Activated naive CD4-positive, alpha-beta T cell treated with anti-CD3 and anti-CD28 coated beads for 36 hours (primary cell): ENCODE measurements around the gene EIF3A. TPM values are rescaled to one million over a fixed set of nuclear protein-coding genes. Genes with fewer than 3 reads are reported as not detected.

Experiments used
- CTCF ChIA-PET: fragments of 350-600 bp; sonication (Branson Sonifier 250); formaldehyde crosslinking; loops from one replicate; lab custom pipeline; 2021; ENCODE audit warnings: antibody characterized with exemption; lab: Charles Lee
- DNase-seq: peaks from one replicate; pipeline ENCODE4 v3.0.0-alpha.2; 2020
- H3K27ac Mint-ChIP-seq: one replicate; pipeline ENCODE4 v1.8.0; 2021; ENCODE audit warnings: mild to moderate bottlenecking, mixed read lengths
- H3K27me3 Mint-ChIP-seq: one replicate; pipeline ENCODE4 v1.8.0; 2021; ENCODE audit warnings: low read depth, mixed read lengths
- H3K36me3 Mint-ChIP-seq: one replicate; pipeline ENCODE4 v1.8.0; 2021; ENCODE audit warnings: low read depth, mixed read lengths
- H3K4me1 Mint-ChIP-seq: one replicate; pipeline ENCODE4 v1.8.0; 2021; ENCODE audit warnings: low read depth, mixed read lengths
- H3K4me3 Mint-ChIP-seq: one replicate; pipeline ENCODE4 v1.8.0; 2021; ENCODE audit warnings: mild to moderate bottlenecking, moderate library complexity, mixed read lengths
- H3K9me3 Mint-ChIP-seq: one replicate; pipeline ENCODE4 v1.8.0; 2021; ENCODE audit warnings: mixed read lengths
- intact Hi-C: fragments of 100-400 bp; cut with micrococcal nuclease; formaldehyde crosslinking; loops from one replicate; pipeline ENCODE4 v1.15.1; 2023
- total RNA-seq, 2 experiments: library from RNA; stranded (reverse); gene quantifications; one replicate each; pipeline ENCODE4 v1.2.3, GENCODE V29; 2021

The EIF3A gene
- total RNA-seq, 2 experiments from 2014 or later = 113 to 120 TPM

- no peaks in the 10 kb centered on the region for H3K9me3 Mint-ChIP-seq
- intact Hi-C loops = no loop called here
- DNase-seq = no peak
- no peaks in the 10 kb centered on the region for H3K27me3 Mint-ChIP-seq
- peaks cover 13% of the 10 kb centered on the region for H3K4me1 Mint-ChIP-seq
- CTCF ChIA-PET = interaction anchor here (0.6 kb wide), 1 partner anchor 13 kb away, joined by 4 read pairs; no protein-coding TSS in a partner anchor
- H3K27ac Mint-ChIP-seq = no peak overlapping the region
- no peak overlapping the region for H3K4me3 Mint-ChIP-seq
- peaks cover 67% of the 10 kb centered on the region for H3K36me3 Mint-ChIP-seq
Observed at GRCh38 chr10:119061926-119062325, 18.7 kb downstream of the EIF3A start.

- peaks cover 70% of the 10 kb centered on the region for H3K36me3 Mint-ChIP-seq
- peaks cover 13% of the 10 kb centered on the region for H3K4me1 Mint-ChIP-seq
- DNase-seq = no peak
- CTCF ChIA-PET = no interaction called here
- intact Hi-C loops = no loop called here
- no peaks in the 10 kb centered on the region for H3K9me3 Mint-ChIP-seq
- H3K27me3 Mint-ChIP-seq = no peaks in the 10 kb centered on the region
- H3K27ac Mint-ChIP-seq = no peak overlapping the region
- no peak overlapping the region for H3K4me3 Mint-ChIP-seq
Observed at GRCh38 chr10:119061352-119061751, 19.3 kb downstream of the EIF3A start.

DNA sequence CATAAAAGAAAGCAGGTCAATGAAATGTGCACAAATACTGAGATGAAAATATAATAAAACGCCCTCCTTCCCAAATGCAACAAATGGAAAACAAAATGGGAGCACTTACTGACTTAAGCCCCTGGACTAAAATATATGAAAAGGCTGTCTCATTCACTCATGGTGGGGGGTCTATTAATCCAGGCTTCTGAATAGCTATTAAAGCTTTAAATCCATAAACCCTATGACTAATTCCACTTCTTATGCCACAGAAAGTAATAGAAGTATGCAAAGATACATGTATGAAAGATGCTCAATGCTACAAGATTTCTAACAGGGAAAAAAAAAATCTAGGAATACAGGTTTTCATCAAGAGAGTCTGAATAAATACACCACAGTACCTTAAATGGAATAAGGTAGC lies 20.5 kb downstream of the EIF3A start:
- Mint-ChIP-seq H3K36me3 (peaks cover 69% of the 10 kb centered on the region), H3K27ac (no peak overlapping the region), H3K9me3 (no peaks in the 10 kb centered on the region), H3K4me3 (no peak overlapping the region), H3K4me1 (peaks cover 11% of the 10 kb centered on the region), H3K27me3 (no peaks in the 10 kb centered on the region)
- DNase-seq = no peak
- CTCF ChIA-PET = no interaction called here
- intact Hi-C loops = no loop called here

DNA sequence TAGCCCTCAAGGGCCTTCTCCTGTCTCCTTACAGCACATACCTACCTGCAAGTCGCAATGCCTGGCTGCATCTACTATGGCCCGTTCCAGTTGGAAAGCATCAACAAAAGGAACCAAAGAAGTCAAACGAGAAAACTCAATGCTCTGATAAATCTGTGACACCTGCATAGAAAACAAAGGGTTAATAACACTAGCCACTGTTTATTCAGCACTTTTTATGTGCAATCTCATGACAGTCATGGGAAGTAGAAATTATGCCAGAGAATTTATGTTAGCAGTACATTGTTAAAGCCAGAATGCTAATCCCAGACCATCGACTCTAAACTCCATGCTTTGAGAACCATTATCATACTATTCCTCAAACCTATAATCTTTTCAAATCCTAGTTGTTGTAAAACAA lies 21.1 kb downstream of the EIF3A start:
- no peak overlapping the region for H3K27ac Mint-ChIP-seq
- intact Hi-C loops = no loop called here

GRCh38 chr10:119058010-119058409 lies 22.6 kb downstream of the EIF3A start:
- Mint-ChIP-seq H3K36me3 (peaks cover 64% of the 10 kb centered on the region), H3K27me3 (no peaks in the 10 kb centered on the region), H3K4me3 (no peak overlapping the region), H3K9me3 (no peaks in the 10 kb centered on the region), H3K27ac (no peak overlapping the region), H3K4me1 (peaks cover 9% of the 10 kb centered on the region)
- CTCF ChIA-PET = no interaction called here
- DNase-seq = no peak
- intact Hi-C loops = no loop called here

More for the DNA sequence above, 21.1 kb downstream of the EIF3A start:
- CTCF ChIA-PET = no interaction called here
- H3K36me3 Mint-ChIP-seq = peaks cover 68% of the 10 kb centered on the region
- no peaks in the 10 kb centered on the region for H3K27me3 Mint-ChIP-seq
- H3K4me1 Mint-ChIP-seq = peaks cover 11% of the 10 kb centered on the region
- no peak overlapping the region for H3K4me3 Mint-ChIP-seq
- DNase-seq = no peak
- H3K9me3 Mint-ChIP-seq = no peaks in the 10 kb centered on the region

- CTCF ChIA-PET = no interaction called here
- H3K36me3 Mint-ChIP-seq = peaks cover 70% of the 10 kb centered on the region
- H3K27me3 Mint-ChIP-seq = no peaks in the 10 kb centered on the region
- no peak overlapping the region for H3K4me3 Mint-ChIP-seq
- no peaks in the 10 kb centered on the region for H3K9me3 Mint-ChIP-seq
- H3K27ac Mint-ChIP-seq = no peak overlapping the region
- intact Hi-C loops = loop anchor here (2.0 kb wide), 1 partner anchor 15 kb away; no protein-coding TSS in a partner anchor
- H3K4me1 Mint-ChIP-seq = no peaks in the 10 kb centered on the region
- DNase-seq = no peak
Observed at GRCh38 chr10:119055472-119055871, 25.1 kb downstream of the EIF3A start.

DNA sequence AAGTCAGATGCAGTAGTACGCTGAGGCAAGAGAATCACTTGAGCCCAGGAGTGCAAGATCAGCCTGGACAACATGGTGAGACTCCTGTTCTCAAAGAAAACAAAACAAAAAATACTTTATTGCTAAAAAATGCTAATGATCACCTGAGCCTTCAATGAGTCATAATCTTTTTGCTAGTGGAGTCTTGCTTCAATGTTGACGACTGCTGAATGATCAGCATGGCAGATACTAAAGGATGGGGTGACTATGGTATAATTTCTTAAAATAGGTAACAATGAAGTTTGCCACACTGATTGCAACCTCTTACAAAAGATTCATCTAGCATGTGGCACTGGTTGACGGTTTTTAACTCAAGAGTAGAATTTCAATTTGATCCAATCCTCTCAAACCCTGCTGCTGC lies 28.8 kb downstream of the EIF3A start:
- H3K27me3 Mint-ChIP-seq = no peaks in the 10 kb centered on the region

DNA sequence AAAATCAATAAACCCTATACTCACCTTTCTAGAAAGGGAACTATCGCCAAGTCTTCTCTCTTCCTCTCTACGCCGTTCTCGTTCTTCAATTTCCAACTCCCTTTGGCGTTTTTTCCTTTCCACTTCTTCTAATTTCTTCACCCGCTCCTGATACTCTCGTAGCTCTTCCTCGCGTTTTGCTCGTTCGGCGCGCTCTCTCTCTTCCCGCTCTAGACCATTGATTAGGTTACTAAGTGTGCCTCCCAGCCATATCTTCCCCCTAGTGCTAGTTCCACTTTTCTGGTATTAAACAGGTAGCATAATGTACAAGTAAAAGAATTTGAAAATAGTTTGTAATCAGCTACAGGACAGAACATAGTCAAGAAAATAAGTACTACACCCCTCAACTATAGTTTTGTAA lies 30.8 kb downstream of the EIF3A start:
- CTCF ChIA-PET = no interaction called here
- no peak overlapping the region for H3K4me3 Mint-ChIP-seq
- no peak overlapping the region for H3K27ac Mint-ChIP-seq
- no peak for DNase-seq
- peaks cover 74% of the 10 kb centered on the region for H3K36me3 Mint-ChIP-seq
- intact Hi-C loops = no loop called here
- peaks cover 8% of the 10 kb centered on the region for H3K4me1 Mint-ChIP-seq
- no peaks in the 10 kb centered on the region for H3K9me3 Mint-ChIP-seq
- no peaks in the 10 kb centered on the region for H3K27me3 Mint-ChIP-seq

More for the DNA sequence above, 28.8 kb downstream of the EIF3A start:
- Mint-ChIP-seq H3K27ac (no peak overlapping the region), H3K36me3 (peaks cover 69% of the 10 kb centered on the region), H3K4me3 (no peak overlapping the region), H3K4me1 (peaks cover 6% of the 10 kb centered on the region), H3K9me3 (no peaks in the 10 kb centered on the region)
- intact Hi-C loops = no loop called here
- CTCF ChIA-PET = no interaction called here
- DNase-seq = no peak

DNA sequence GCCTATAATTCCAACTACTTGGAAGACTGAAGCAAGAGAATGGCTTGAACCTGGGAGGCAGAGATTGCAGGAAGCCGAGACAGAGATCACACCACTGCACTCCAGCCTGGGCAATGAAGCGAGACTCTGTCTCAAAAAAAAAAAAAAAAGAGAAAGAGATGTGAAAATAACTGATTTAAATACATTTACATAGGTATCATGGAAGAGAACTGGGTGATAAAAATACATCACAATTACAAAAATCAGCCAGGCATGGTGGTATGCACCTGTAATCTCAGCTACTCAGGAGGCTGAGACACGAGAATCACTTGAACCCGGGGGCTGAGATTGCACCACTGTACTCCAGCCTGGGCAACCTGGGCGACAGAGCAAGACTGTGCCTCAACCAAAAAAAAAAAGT lies 31.3 kb downstream of the EIF3A start:
- Mint-ChIP-seq H3K27me3 (no peaks in the 10 kb centered on the region), H3K9me3 (no peaks in the 10 kb centered on the region), H3K36me3 (peaks cover 71% of the 10 kb centered on the region), H3K4me1 (peaks cover 8% of the 10 kb centered on the region), H3K27ac (no peak overlapping the region), H3K4me3 (no peak overlapping the region)
- intact Hi-C loops = no loop called here
- DNase-seq = no peak
- CTCF ChIA-PET = no interaction called here

GRCh38 chr10:119045561-119045960 lies 35.1 kb downstream of the EIF3A start:
- H3K9me3 Mint-ChIP-seq = no peaks in the 10 kb centered on the region
- peaks cover 72% of the 10 kb centered on the region for H3K36me3 Mint-ChIP-seq
- H3K4me3 Mint-ChIP-seq = no peak overlapping the region
- no peak overlapping the region for H3K27ac Mint-ChIP-seq
- peaks cover 17% of the 10 kb centered on the region for H3K4me1 Mint-ChIP-seq
- CTCF ChIA-PET = no interaction called here
- no peak for DNase-seq
- no peaks in the 10 kb centered on the region for H3K27me3 Mint-ChIP-seq
- intact Hi-C loops = no loop called here

DNA sequence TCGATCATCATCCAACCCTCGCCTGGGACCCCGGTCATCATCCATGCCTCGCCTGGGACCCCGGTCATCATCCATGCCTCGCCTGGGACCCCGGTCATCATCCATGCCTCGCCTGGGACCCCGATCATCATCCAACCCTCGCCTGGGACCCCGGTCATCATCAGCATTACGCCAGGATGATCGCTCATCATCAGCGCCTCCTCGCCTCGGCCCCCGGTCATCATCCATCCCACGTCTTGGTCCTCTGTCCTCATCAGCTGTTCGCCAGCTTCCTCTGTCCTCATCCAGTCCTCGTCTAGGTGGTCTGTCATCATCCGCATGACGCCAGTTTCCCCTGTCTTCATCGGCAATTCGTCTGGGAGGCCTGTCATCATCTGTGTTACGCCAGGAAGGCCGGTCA lies 38.4 kb downstream of the EIF3A start:
- no peak overlapping the region for H3K4me3 Mint-ChIP-seq
- peaks cover 73% of the 10 kb centered on the region for H3K36me3 Mint-ChIP-seq
- no peaks in the 10 kb centered on the region for H3K27me3 Mint-ChIP-seq
- intact Hi-C loops = no loop called here
- peaks cover 16% of the 10 kb centered on the region for H3K4me1 Mint-ChIP-seq
- CTCF ChIA-PET = interaction anchor here (0.7 kb wide), 1 partner anchor 23 kb away, joined by 3 read pairs; no protein-coding TSS in a partner anchor
- H3K27ac Mint-ChIP-seq = no peak overlapping the region
- DNase-seq = no peak
- no peaks in the 10 kb centered on the region for H3K9me3 Mint-ChIP-seq

GRCh38 chr10:119041326-119041725 lies 39.3 kb downstream of the EIF3A start:
- Mint-ChIP-seq H3K9me3 (no peaks in the 10 kb centered on the region), H3K36me3 (peaks cover 70% of the 10 kb centered on the region), H3K4me1 (peaks cover 15% of the 10 kb centered on the region), H3K27me3 (no peaks in the 10 kb centered on the region), H3K4me3 (no peak overlapping the region), H3K27ac (peak overlapping the region; percentile 30)
- intact Hi-C loops = no loop called here
- CTCF ChIA-PET = no interaction called here
- no peak for DNase-seq

DNA sequence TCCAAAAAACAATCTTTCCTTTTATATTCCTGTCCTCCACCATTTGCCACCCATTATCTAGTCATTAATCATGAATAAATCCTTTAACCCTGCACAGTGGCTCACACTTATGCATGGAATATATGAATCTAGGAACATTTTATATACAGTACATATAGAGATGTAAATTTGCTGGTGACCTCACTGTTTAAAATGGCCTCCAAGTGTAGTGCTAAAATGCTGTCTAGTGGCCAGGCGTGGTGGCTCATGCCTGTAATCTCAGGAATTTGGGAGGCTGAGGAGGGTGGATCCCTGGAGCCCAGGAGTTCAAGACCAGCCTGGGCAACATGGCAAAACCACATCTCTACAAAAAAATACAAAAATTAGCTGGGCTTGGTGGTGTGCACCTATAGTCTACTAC lies 41.5 kb downstream of the EIF3A start:
- Mint-ChIP-seq H3K27me3 (no peaks in the 10 kb centered on the region), H3K27ac (no peak overlapping the region), H3K36me3 (peaks cover 64% of the 10 kb centered on the region), H3K4me3 (no peak overlapping the region), H3K4me1 (peaks cover 14% of the 10 kb centered on the region), H3K9me3 (no peaks in the 10 kb centered on the region)
- intact Hi-C loops = no loop called here
- CTCF ChIA-PET = no interaction called here
- DNase-seq = no peak
